ENCODE measurements around the gene ANKRD52.

GRCh38 chr12:56212361-56212760 lies 45.8 kb downstream of the ANKRD52 start:
- TF ChIP-seq CTCF (IDR thresholded peaks at IDR 0.05; ENCODE audit: extremely low read depth in 1 of 2, insufficient read depth in 1 of 2, low read depth in 1 of 2, low read length in 2 of 2), result no peak
- no peak for TF ChIP-seq POLR2A (IDR thresholded peaks at IDR 0.05; ENCODE audit: low read depth, low read length)
- TF ChIP-seq, protein P1, sequence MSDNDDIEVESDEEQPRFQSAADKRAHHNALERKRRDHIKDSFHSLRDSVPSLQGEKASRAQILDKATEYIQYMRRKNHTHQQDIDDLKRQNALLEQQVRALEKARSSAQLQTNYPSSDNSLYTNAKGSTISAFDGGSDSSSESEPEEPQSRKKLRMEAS (IDR thresholded peaks at IDR 0.05; ENCODE audit: insufficient read depth, insufficient read length), result no peak
- no peak for TF ChIP-seq EZH2 (IDR thresholded peaks at IDR 0.05; ENCODE audit: borderline replicate concordance, low read depth, low read length, severe bottlenecking)
- no peak for TF ChIP-seq GATA2 (IDR thresholded peaks at IDR 0.05; ENCODE audit: insufficient read depth, insufficient read length, low read depth, low read length)
- no peak for TF ChIP-seq JUN (IDR thresholded peaks at IDR 0.05; ENCODE audit: borderline replicate concordance, insufficient read depth, insufficient read length, low read depth)
- TF ChIP-seq FOS (IDR thresholded peaks at IDR 0.05; ENCODE audit: borderline replicate concordance, insufficient read depth, low read length), result no peak
